ENCODE measurements around the gene PYGO1.
"Not testable (repeated sequence)": the region's sequence is repeated elsewhere in the genome, so short reads cannot be mapped to it uniquely, and the experiment has no call there.

PYGO1 gene

DNA sequence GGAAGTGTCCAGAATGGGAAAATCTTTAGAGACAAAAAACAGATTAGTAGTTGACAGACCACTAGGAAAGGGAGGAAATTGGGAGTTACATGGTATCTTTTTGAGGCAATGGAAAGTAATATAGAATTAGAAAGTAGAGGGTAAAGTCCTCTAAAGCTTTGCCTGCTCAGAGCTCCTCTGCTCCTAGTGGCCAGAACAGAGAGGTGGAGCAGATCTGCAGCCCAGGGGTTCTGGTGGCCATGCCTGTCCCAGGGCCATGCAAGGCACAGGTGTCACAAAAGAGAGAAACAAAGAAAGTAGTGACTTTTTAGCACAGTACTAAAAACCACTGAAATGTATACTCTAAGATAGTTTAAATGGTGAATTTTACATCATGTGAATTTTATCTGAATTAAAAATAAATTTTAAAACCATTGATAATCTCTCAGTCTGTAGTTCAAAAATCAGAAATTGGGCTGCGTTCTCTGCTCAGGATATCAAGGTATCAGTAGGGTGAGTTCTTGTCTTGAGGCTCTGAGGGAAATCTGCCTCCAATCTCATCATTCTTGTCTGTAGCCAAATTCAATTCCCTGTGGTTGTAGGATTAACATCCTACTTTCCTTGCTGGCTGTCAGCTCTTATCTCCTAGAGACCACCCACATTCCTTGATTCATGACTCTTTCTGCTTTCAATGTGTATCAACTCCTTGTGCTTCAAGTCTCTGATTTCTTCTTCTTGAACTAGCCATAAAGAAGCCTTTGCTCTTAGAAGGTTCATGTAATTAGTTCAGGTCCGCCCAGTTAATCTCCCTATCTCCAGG lies 23.6 kb downstream of the PYGO1 start:
- DNase-seq = no peak

DNA sequence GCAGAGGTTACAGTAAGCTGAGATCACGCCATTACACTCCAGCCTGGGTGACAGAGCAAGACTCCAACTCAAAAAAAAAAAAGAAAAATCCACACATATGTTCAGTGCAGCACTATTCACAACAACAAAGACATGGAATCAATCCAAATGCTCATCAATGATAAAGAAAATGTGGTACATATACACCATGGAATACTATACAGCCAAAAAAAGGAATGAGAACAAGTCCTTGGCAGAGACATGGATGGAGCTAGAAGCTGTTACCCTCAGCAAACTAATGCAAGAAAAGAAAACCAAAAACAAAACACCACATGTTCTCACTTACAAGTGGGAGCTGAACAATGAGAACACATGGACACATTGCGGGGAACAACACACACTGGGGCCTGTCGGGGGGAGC lies 25.5 kb downstream of the PYGO1 start:
- no peak for DNase-seq

DNA sequence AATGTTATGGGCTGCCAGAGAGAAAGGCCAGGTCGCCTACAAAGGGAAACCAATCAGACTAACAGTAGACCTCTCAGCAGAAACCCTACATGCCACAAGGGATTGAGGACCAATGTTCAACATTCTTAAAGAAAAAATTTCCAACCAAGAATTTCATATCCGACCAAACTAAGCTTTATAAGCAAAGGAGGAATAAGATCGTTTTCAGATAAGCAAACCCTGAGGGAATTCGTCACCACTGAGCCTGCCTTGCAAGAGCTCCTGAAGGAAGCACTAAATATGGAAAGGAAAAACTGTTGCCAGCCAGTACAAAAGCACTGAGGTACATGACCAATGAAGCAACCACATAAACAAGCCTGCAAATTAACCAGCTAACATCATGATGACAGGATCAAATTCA lies 33.1 kb downstream of the PYGO1 start:
- DNase-seq = no peak

DNA sequence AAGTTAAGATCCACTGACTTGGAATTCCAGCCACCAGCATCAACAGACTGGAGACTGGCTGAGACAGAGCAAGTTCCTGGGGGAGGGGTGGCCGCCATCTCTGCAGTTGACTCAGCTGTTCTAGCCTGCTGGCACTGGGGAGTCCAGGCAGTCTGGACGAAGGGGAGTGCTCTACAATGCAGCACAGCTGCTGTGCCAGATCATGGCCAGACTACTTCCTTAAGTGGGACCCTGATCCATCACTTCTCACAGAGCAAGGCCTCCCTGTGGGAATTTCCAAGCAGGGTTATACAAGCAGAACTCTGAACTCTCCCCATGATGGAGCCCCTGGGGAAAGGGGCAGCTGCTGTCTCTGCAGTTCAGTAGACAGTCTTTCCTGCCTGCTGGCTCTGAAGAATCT lies 35.2 kb downstream of the PYGO1 start:
- no peak for DNase-seq

DNA sequence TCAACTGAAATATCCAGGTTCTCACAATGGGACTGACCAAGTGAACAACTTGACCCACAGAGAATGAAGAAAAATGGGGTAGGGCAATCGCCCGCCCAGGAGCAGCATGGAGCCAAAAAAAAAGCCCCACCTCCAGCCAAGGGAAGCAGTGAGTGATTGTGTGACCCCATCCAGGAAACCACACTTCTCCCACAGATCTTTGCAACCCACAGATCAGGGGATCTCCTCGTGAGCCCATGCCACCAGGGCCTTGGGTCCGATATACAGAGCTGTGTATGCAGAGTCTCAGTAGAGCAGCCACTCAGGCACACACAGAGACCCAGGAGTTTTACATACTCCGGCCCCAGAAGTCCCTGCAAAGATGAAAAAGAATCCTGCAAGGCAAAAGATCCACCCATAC lies 35.7 kb downstream of the PYGO1 start:
- DNase-seq = no peak

DNA sequence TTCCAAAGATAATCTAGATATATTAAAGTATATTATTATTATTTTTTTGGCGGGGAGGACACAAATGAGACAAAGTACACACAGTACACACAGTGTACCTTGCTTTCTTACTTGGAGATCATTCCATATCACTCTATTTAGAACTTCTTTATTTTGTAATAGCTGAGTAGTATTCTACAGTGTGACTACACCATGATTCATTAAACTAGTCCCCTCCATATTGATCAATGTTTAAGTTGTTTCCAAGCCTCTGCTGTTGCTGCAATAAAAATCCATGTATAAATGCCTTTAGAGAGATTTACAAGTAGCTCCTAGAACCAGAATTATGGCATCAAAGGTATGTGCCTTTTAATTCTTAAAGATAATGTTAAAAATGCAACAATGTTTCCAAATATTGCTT lies 38.8 kb downstream of the PYGO1 start:
- no peak for DNase-seq

DNA sequence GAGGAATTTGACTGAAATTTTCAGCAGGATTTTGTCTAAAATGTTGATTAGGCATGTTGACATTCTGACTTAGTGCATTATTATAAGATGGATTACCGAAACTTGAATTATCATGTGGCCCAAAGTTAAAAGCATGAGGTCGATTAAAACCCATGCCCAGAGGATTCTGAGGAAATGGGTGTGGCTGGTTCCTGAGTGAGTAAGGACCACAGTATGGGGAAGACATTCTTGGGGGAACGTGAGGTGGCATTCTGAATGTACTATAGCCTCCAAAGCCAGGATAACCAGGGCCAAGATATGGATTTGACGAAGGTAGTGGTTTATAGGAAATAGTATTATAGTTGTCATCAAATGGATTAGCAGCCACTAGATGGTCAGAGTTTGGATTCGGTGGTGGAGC lies 41.4 kb downstream of the PYGO1 start:
- DNase-seq = no peak

DNA sequence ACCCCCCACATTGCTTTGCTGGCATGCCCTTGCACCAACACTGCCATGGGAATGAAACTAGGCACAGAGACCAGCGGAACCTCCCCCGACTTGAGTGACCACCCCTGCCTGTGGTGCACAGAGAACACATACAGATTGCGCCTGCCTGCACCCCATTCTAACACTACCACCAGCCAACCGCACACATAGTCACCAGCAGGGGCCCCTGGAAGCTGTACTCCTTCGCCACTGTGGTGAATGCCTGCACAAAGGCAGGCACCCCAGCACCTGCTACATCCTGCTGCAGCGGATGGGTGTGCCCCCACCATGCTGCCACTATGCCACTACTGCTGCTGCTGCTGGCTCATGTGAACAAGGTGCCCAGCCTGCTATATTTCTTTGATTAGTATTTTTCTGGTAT lies 52.7 kb downstream of the PYGO1 start:
- no peak for DNase-seq

DNA sequence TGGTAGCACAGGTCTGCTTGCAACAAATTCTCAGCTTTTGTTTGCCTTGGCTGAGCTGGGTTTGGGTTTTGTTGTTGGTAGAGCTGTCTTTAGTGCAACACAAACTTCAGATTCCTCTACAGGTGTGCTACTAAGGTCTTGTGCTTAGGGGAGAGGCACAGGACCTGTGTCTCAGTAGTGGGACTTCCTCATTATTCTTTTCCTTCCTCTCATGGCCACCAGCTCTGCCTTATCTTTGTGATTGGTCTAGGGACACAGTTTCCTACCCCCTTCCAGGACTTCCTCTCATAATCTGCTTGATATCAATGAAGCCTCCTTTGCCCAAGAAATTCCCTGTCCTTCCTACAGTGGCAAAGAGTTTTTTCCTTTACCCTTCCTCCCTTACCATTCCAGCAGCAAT lies 55.2 kb downstream of the PYGO1 start:
- DNase-seq = peak; percentile 22

DNA sequence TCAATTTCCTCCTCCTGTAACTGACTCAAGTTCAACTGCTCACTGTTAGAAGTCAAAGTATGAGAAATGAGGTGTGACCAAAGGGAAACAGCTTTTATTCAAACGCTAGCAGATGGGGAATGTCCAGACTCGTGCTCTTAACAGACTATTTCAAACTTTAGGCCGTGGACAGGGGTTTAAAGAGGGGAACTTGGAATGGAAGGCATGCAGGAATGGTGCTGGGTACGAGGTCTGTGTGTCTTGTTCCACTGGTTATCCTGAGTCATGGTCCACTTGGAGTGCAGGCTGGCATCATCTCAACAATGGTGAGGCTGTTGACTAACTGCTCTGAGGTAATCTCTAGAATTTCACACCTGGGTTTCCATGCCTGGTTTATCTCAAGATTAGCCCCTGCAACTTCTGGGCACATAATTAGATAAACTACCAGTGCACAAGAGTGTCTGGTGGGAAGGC lies 57.3 kb downstream of the PYGO1 start:
- DNase-seq = no peak

DNA sequence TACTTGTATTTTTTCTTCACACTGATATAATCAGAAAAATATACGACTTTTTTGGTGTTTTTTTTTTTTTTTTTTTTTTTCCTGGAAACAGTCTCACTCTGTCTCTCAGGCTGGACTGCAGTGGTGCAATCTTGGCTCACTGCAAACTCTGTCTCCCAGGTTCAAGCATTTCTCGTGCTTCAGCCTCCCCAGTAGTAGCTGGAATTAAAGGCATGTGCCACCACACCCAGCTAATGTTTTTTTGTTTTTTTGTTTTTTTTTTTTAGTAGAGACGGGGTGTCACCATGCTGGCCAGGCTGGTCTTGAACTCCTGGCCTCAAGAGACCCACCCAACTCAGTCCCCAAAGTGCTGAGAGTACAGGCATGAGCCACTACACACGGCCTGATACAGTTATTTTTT lies 59.3 kb downstream of the PYGO1 start:
- no peak for DNase-seq

DNA sequence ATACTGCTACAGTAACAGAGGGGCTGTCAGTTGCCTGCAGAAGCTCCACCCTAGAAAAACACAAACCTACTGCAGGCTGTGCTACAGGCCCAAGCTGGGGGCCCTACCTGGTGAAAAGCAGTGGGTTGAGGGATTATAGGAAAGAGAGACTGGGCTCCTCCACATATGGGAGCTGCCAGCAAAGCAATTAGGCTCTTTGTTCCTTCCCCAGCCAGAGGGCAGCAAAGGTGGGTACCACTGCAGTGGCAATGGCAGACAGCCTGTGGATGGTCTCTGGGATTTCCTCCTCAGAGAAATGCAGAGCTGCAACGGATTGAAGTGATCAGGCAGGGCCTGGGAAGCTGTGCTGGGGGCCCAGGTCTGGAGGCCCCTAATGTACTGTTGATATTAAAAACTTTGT lies 61.0 kb downstream of the PYGO1 start:
- no peak for DNase-seq

DNA sequence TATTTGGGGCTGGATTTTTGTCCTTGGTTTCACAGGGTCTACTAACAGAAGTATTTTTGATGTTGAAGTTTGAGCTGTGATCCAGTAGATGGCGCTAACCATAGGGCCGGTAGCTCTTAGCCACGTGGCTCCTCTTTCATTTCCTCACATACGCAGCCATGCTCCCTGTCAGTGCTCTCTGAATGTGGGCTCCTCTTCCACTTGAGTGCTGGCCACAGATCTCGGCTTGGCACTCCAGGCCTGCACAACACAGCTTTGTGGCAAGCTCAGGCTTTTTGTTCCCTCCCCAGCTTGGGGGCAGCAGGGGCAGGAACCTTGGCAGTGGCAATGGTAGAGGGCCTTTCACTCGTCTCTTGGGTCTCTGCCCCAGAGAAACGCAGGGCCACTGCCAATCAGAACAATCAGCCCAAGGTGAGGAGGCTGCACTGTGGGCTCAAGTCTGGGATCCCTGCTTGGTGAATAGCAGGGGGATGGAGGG lies 61.5 kb downstream of the PYGO1 start:
- peak; percentile 82 for DNase-seq

DNA sequence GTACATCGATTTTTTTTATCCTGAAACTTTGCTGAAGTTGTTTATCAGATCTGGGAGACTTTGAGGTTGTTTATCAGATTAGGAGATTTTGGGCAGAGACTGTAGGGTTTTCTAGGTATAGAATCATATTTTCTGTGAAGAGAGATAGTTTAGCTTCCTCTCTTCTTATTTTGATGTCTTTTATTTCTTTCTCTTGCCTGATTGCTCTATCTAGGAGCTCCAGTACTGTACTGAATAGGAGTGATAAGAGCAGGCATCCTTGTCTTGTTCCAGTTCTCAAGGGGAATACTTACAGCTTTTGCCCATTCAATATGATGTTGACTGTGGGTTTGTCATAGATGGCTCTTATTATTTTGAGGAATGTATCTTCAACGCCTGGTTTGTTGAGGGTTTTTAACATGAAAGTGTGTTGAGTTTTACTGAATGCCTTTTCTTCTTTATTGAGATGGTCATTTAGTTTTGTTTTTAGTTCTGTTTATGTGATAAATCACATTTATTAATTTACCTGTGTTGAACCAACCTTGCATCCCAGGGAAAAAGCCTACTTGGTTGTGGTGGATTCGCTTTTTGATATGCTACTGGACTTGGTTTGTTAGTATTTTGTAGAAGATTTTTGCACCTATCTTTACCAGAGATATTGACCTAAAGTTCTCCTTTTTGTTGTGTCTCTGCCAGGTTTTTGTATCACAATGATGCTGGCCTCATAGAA lies 65.2 kb downstream of the PYGO1 start:
- DNase-seq = peak; percentile 69

DNA sequence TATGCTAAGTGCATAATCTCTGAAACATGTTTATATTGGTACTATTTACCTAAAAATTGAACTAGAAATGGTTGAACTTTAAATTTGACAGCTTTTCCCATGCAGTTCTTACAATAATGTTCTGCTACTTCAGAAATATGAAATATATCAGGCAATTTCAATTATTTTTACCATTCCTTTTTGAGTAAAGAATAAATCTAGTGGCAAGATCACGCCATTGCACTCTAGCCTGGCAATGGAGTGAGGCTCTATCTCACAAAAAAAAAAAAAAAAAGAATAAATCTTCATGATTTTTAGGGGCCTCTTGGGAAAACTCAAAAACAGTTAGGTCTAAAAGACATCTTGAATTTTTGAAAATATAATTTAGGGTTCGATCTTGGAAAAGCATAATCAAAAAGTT lies 69.5 kb downstream of the PYGO1 start:
- DNase-seq = peak; percentile 9

DNA sequence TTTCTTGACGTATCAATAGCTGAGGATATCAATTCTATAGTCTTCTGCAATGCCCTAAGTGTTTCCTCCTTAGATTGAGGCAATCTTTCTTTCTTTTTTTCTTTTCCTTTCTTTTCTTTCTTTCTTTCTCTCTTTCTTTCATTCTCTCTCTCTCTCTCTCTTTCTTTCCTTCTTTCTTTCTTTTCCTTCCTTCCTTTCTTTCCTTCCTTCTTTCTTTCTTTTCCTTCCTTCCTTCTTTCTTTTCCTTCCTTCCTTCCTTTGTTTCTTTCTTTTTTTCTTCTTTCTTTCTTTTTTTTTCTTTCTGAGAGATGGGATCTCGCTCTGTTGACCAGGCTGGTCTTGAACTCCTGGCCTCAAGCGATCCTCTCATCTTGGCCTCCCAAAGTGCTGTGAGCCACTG lies 70.1 kb downstream of the PYGO1 start:
- no peak for DNase-seq

DNA sequence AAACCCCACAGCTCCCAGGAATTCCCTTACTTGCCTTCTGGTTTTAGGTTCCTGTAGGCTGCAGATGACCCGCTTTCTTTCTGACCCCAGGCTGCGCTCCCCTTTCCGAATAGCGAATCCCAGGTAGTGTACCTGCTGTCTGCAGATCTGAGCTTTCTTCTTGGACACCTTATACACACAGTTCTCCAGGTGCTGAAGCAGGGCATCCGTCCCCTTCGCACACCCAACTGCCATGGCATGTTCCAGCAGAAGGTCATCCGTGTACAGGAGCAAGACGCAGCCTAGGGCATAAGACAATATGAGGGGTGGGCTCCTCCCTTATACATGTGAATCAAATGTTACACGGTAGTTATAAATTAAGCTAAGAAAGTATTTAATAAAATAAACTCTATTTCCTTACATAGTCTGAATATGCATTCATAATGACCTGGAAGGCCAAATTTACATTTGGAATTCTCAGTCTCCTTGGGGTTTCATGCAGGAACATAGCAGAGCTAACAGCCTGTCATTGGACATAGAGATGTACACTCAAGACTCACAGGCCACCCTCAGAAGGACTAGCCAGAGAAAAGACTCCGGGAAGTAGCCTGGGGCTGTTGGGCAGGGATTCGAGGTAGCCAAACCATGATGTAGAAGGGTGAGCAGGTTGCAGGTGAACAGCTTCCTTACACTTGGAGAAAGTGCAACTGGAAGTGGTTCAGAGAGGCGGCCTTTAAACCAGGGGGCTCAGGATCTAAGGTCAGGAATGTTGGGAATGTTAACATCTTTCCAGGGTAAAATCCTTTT lies 72.0 kb downstream of the PYGO1 start:
- no peak for DNase-seq

DNA sequence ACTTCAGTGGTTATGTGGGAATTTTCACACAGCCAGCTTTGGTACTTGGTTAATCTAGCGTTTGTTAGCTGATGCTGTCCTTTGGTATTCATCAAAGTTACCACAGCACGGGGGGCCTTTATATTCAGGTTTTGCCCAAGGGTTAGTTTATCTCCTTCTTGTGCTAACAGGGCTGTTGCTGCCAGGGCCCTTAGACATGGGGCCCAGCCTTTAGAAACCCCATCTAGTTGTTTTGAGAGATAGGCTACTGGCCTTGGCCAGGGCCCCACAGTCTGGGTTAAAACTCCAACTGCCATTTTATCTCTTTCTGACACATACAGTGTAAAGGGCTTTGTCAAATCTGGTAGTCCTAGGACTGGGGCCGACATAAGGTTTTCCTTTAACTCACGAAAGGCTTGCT lies 72.7 kb downstream of the PYGO1 start:
- no peak for DNase-seq

DNA sequence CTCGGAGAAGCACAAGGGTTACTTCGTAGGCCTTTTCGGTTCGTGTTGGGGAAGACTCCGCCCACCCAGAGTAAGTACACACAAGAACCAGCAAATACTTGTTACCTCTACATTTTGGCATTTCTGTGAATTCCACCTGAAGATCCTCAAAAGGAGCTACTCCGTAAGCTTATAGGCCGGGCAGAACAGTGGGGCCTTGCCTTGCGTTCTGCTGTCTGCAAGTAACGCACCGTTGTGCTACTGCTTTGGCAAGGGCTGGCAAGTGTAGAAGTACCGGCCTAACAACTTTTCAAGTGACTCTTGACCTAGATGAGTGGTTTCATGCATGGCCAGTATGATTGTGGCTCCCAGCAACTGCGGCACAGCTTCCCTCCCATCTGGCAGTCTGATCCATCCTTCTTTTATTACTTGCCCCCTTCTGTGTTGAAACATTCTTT lies 73.7 kb downstream of the PYGO1 start:
- no peak for DNase-seq

DNA sequence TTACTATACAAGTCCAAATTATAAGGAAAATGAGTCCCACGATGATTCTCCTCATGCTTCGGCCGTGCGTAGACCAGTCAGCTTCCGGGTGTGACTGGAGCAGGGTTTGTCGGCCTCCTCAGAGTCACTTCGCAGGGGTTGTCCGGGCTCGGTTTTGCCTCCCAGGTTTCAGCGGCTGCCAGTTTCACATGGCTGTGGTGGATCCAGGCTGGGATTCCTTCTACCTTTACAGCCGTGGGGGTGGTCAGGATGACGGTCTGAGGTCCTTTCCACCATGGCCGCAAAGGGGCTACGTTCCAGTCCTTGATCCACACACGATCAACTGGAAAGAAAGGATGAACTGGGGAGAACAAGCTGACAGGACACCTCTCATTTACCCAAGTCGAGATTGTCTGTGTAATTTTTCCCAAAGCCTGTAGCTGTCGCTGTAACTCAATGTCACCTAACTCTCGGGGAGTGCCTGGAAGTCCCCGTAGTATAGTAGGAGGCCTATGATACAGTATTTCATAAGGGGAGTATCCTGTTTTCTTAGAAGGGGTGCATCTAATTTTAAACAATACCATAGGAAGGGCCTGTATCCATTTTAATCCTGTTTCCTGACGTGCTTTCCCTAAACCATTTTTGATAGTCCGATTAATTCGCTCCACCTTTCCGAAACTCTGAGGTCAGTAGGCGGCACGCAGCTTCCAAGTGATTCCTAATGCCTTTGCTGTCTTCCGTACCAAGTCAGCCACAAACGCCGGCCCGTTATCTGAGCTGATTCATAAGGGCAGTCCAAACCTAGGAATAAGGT lies 74.3 kb downstream of the PYGO1 start:
- peak; percentile 23 for DNase-seq

DNA sequence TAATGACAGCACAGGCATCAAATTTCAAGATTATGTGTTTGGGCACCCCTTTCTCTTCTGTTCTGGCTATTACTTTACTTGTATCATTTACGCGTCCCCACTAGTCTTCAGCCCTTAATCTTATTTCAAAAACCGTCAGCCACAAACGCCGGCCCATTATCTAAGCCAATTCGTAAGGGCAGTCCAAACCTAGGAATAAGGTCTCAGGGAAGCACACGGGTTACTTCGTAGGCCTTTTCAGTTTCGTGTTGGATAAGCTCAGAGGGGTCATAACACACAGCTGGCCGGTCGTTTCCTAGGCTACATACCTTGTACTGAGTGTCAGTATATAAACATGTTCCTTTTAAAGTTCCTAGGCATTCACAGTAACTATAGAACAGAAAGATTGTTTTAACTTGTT lies 75.0 kb downstream of the PYGO1 start:
- DNase-seq = no peak

DNA sequence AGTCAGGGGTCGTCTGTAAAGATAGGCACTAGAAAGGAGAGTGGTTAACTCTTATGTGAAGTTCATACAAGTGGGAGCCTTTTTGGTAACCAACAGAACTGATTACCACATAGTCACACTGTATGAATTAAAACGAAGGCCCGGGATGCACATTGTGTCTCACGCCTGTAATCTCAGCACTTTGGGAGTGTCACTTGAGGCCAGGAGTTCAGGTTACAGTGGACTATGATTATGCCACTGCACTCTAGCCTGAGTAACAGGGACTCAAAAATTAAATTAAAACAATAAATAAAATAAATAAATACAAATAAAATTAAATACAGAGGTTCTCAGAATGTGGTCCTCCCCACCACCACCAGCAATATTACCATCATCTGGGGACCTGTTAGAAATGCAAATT lies 80.6 kb downstream of the PYGO1 start:
- no peak for DNase-seq

DNA sequence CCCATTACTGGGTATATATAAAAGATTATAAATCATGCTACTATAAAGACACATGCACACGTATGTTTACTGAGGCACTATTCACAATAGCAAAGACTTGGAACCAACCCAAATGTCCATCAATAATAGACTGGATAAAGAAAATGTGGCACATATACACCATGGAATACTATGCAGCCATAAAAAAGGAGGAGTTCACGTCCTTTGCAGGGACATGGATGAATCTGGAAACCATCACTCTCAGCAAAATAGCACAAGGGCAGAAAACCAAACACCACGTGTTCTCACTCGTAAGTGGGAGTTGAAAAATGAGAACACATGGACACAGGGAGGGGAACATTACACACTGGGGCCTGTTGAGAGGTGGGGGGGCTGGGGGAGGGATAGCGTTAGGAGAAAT lies 82.7 kb downstream of the PYGO1 start:
- DNase-seq = not testable (repeated sequence)
